Bladder microvascular endothelial cell (primary cell): ENCODE results near the gene EMCN. TPM values are rescaled to one million over a fixed set of nuclear protein-coding genes. Genes with fewer than 3 reads are reported as not detected.

Experiments
- total RNA-seq: library from RNA; depleted of rRNA; stranded (reverse); fragments of >200 nt; gene quantifications from 2 replicates; pipeline ENCODE4 v1.2.3, GENCODE V29; 2014

Gene EMCN
- total RNA-seq: 62.5 and 131 TPM in 2 replicates

GRCh38 chr4:100517864-100518341 lies at the start of gene EMCN:
EMCN (minus strand) TSS chr4:100518022; CDS start chr4:100517914, 108 bp downstream.

